Adrenal gland (tissue), 5 donors: ENCODE results near the gene SHLD1.

Experiments
- CTCF ChIP-seq, 6 experiments: fragments of 450-650 bp in 4 of 6; fragments of 200-600 bp in 2 of 6; sonication (generic) in 1 of 6; IDR thresholded peaks; 1 replicate in 5 of 6; 2 replicates in 1 of 6; pipeline versions ENCODE4 v1.5.1 to v1.8.0; 2016 to 2021; ENCODE audit warnings: antibody characterized with exemption in 6 of 6, mild to moderate bottlenecking in 2 of 6, moderate library complexity in 1 of 6
- POLR2A ChIP-seq, 2 donors: fragments of 450-650 bp; IDR thresholded peaks; one replicate each; pipeline ENCODE4 v1.6.1; 2017; ENCODE audit warnings: antibody characterized with exemption in 2 of 2, mild to moderate bottlenecking in 2 of 2, moderate library complexity in 1 of 2
- donor health status: DM: no; HTN: no; CAD: no.

GRCh38 chr20:5870568-5870981 is 120.4 kb downstream of the SHLD1 start:
- no peak for TF ChIP-seq CTCF (IDR thresholded peaks at IDR 0.05)
- TF ChIP-seq POLR2A (IDR thresholded peaks at IDR 0.05) = no peak
